OCI-LY3 (cell line): ENCODE data around the gene RETREG1.

Experiments
- H2AFZ ChIP-seq: fragments of 200-600, 300-600 bp; shearing (Covaris generic); 2 replicates; pipeline ENCODE4 v1.6.0; 2014; ENCODE audit warnings: antibody characterized with exemption, low read depth, low read length
- H3K27ac ChIP-seq: fragments of 200-600, 300-600 bp; sonication (generic); 2 replicates; pipeline ENCODE4 v1.5.1; 2014; ENCODE audit warnings: mild to moderate bottlenecking, low read length, moderate library complexity, mixed read lengths
- H3K27me3 ChIP-seq: fragments of 200-600, 300-600 bp; sonication (generic); 2 replicates; pipeline ENCODE4 v1.6.1; 2014; ENCODE audit warnings: low read depth, low read length, mixed read lengths
- H3K36me3 ChIP-seq: fragments of 200-600, 300-600 bp; sonication (generic); replicated peaks from 2 replicates; pipeline ENCODE3; 2014; ENCODE audit warnings: low read depth, low read length, mixed read lengths
- H3K4me1 ChIP-seq: fragments of 300-600, 200-600 bp; sonication (generic); 2 replicates; pipeline ENCODE4 v1.6.1; 2014; ENCODE audit warnings: low read length, mixed read lengths
- H3K4me2 ChIP-seq: fragments of 200-600, 300-600 bp; sonication (generic); 2 replicates; pipeline ENCODE4 v1.6.1; 2014; ENCODE audit warnings: low read length, mixed read lengths
- H3K4me3 ChIP-seq: fragments of 300-600, 200-600 bp; sonication (generic); 2 replicates; pipeline ENCODE4 v1.5.1; 2014; ENCODE audit warnings: antibody characterized with exemption, mild to moderate bottlenecking, low read length, moderate library complexity
- H3K79me2 ChIP-seq: fragments of 300-600, 200-600 bp; shearing (Covaris generic); 2 replicates; pipeline ENCODE4 v1.6.1; 2014; ENCODE audit warnings: mild to moderate bottlenecking, low read length, mixed read lengths
- H3K9ac ChIP-seq: fragments of 300-600, 200-600 bp; shearing (Covaris generic); 2 replicates; pipeline ENCODE4 v1.6.0; 2014; ENCODE audit warnings: mild to moderate bottlenecking, low read length, moderate library complexity
- H3K9me3 ChIP-seq: fragments of 200-600, 300-600 bp; shearing (Covaris generic); 2 replicates; pipeline ENCODE4 v1.6.1; 2014; ENCODE audit warnings: low read length, mixed read lengths; ENCODE audit not compliant: insufficient read depth
- H4K20me1 ChIP-seq: fragments of 200-600, 300-600 bp; sonication (generic); 2 replicates; pipeline ENCODE4 v1.6.1; 2016; ENCODE audit warnings: low read length, mixed read lengths; ENCODE audit not compliant: insufficient read depth
- EZH2phosphoT487 ChIP-seq: fragments of 200-600 bp; shearing (Covaris generic); IDR thresholded peaks from 2 replicates; pipeline ENCODE4 v1.6.1; 2018; ENCODE audit warnings: antibody characterized with exemption, mixed run types, low read depth
- TF ChIP-seq, protein P1 (sequence below): fragments of 200-600, 300-600 bp; sonication (generic); IDR thresholded peaks from 2 replicates; pipeline ENCODE4 v1.5.1; 2014; ENCODE audit warnings: antibody characterized with exemption, low read length, low read depth

Gene RETREG1

DNA sequence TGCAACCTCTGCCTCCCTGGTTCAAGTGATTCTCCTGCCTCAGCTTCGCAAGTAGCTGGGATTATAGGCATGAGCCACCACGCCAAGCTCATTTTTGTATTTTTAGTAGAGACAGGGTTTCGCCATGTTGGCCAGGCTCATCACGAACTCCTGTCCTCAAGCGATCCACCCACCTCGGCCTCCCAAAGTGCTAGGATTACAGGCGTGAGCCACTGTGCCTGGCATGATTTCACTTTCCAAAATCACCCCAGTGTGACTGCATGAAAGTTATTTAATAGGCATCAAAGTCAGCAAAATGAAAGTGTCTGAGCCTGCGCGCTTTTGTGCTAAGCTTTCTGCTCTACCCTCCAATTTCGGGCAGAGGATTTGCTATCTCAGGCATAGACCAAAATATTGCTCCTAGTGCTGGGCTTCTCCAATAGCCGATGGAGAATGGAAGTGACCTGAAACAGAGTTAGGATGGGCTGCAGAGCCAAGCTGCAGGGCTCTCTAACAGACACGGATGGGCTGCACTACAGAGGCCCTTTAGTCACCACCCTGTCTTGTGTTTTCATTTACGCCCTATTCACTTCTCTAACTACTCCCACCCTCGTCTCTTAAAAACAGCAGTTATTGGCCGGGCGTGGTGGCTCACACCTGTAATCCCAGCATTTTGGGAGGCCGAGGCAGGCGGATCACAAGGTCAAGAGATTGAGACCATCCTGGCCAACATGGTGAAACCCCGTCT, 44.3 kb downstream of the RETREG1 start:
- no peak overlapping the region for H2AFZ ChIP-seq
- H3K9ac ChIP-seq = no peak overlapping the region
- H3K79me2 ChIP-seq = no peaks in the 10 kb centered on the region
- TF ChIP-seq, protein P1, sequence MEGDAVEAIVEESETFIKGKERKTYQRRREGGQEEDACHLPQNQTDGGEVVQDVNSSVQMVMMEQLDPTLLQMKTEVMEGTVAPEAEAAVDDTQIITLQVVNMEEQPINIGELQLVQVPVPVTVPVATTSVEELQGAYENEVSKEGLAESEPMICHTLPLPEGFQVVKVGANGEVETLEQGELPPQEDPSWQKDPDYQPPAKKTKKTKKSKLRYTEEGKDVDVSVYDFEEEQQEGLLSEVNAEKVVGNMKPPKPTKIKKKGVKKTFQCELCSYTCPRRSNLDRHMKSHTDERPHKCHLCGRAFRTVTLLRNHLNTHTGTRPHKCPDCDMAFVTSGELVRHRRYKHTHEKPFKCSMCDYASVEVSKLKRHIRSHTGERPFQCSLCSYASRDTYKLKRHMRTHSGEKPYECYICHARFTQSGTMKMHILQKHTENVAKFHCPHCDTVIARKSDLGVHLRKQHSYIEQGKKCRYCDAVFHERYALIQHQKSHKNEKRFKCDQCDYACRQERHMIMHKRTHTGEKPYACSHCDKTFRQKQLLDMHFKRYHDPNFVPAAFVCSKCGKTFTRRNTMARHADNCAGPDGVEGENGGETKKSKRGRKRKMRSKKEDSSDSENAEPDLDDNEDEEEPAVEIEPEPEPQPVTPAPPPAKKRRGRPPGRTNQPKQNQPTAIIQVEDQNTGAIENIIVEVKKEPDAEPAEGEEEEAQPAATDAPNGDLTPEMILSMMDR = no peak
- TF ChIP-seq EZH2phosphoT487 = no peak
- no peaks in the 10 kb centered on the region for H4K20me1 ChIP-seq
- H3K9me3 ChIP-seq = no peaks in the 10 kb centered on the region
- H3K4me1 ChIP-seq = peaks cover 29% of the 10 kb centered on the region
- no peak overlapping the region for H3K4me2 ChIP-seq
- H3K36me3 ChIP-seq = no peaks in the 10 kb centered on the region
- H3K27me3 ChIP-seq = no peaks in the 10 kb centered on the region
- H3K4me3 ChIP-seq = no peak overlapping the region
- H3K27ac ChIP-seq = no peak overlapping the region

- Histone ChIP-seq H3K4me1 (peaks cover 23% of the 10 kb centered on the region), H3K27ac (no peak overlapping the region), H2AFZ (no peak overlapping the region), H3K79me2 (no peaks in the 10 kb centered on the region), H3K4me3 (no peak overlapping the region), H3K27me3 (no peaks in the 10 kb centered on the region), H3K4me2 (no peak overlapping the region), H3K36me3 (no peaks in the 10 kb centered on the region), H4K20me1 (no peaks in the 10 kb centered on the region), H3K9me3 (no peaks in the 10 kb centered on the region), H3K9ac (no peak overlapping the region)
- TF ChIP-seq EZH2phosphoT487 = no peak
- TF ChIP-seq, protein P1 = no peak
Measured at GRCh38 chr5:16571016-16571415, 45.8 kb downstream of the RETREG1 start.

DNA sequence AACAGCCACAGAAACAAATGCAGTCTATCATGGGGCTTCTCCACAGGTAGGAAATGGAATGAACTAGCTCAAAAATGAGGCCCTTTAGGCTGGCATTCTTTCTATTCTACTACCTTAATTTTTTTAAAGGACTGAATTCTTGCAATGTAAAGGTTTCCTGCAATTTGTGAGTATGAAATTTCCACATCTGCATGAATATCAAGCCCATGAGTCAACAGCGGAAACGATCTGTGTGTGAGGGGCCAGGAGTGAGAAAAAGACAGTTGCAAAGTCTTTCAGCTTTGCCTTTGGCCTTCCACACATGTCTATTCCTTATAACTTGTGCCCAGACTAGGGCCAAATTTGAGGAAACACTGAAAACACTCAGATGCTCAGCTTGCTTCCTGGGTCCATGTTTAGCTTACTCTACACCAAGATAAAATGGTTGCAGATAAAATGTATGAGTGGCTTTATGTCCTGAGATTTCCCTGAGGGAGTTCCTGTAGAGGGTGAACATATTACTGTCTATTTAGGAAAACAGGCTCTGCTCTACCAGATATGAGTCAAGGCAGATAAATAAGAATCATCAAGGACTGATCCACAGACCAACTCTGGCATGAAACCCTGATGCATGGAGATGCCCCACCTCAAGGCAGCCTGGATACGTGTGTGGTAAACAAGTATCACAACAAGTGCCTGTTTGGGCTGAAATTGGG, 46.5 kb downstream of the RETREG1 start:
- Histone ChIP-seq H3K27me3 (no peaks in the 10 kb centered on the region), H3K4me3 (no peak overlapping the region), H3K79me2 (no peaks in the 10 kb centered on the region), H3K36me3 (no peaks in the 10 kb centered on the region), H4K20me1 (no peaks in the 10 kb centered on the region), H3K4me1 (peaks cover 27% of the 10 kb centered on the region), H3K4me2 (no peak overlapping the region), H3K9me3 (no peaks in the 10 kb centered on the region), H2AFZ (no peak overlapping the region), H3K9ac (no peak overlapping the region), H3K27ac (no peak overlapping the region)
- TF ChIP-seq, protein P1 = no peak
- TF ChIP-seq EZH2phosphoT487 = no peak

- Histone ChIP-seq H3K4me3 (no peak overlapping the region), H3K9ac (no peak overlapping the region), H4K20me1 (no peaks in the 10 kb centered on the region), H2AFZ (no peak overlapping the region), H3K9me3 (no peaks in the 10 kb centered on the region), H3K4me1 (peaks cover 22% of the 10 kb centered on the region), H3K36me3 (no peaks in the 10 kb centered on the region), H3K79me2 (no peaks in the 10 kb centered on the region), H3K4me2 (no peak overlapping the region), H3K27me3 (no peaks in the 10 kb centered on the region), H3K27ac (no peak overlapping the region)
- TF ChIP-seq EZH2phosphoT487 = no peak
- TF ChIP-seq, protein P1 = no peak
Measured at GRCh38 chr5:16568875-16569580, 47.8 kb downstream of the RETREG1 start.
